SK-N-SH treated with all-trans-retinoic acid at 6 μM for 48 hours (cell line): ENCODE data around the gene NFIX.

Experiments used
- ATAC-seq: fragments of 200-7000 bp; cut with Tn5 transposase; 3 replicates; pipeline ENCODE4 v1.9.1; 2020; ENCODE audit warnings: mild to moderate bottlenecking, moderate library complexity
- ARNTL ChIP-seq: fragments of 450-650 bp; formaldehyde crosslinking; IDR thresholded peaks from 2 replicates; pipeline ENCODE4 v1.5.0; 2020; ENCODE audit warnings: low read depth, mild to moderate bottlenecking, moderate library complexity, borderline replicate concordance
- BACH2 ChIP-seq: fragments of 250-450 bp; sonication (Bioruptor Pico); IDR thresholded peaks from 2 replicates; pipeline ENCODE4 v1.9.0; 2021; ENCODE audit warnings: mild to moderate bottlenecking, borderline replicate concordance
- CSDC2 ChIP-seq: fragments of 250-450 bp; sonication (Bioruptor Pico); IDR thresholded peaks from 2 replicates; pipeline ENCODE4 v1.5.0; 2020; ENCODE audit warnings: mild to moderate bottlenecking, moderate library complexity
- ESRRG ChIP-seq: fragments of 250-450 bp; sonication (Bioruptor Pico); IDR thresholded peaks from 2 replicates; pipeline ENCODE4 v1.6.1; 2021; ENCODE audit warnings: mild to moderate bottlenecking
- GLIS3 ChIP-seq: fragments of 250-450 bp; sonication (Bioruptor Pico); IDR thresholded peaks from 2 replicates; pipeline ENCODE4 v1.5.0; 2020; ENCODE audit warnings: mild to moderate bottlenecking, moderate library complexity
- ISL1 ChIP-seq: fragments of 250-450 bp; sonication (Bioruptor Pico); IDR thresholded peaks from 2 replicates; pipeline ENCODE4 v2.1.2; 2022; ENCODE audit warnings: mild to moderate bottlenecking, moderate library complexity
- OSR1 ChIP-seq: fragments of 250-450 bp; sonication (Bioruptor Pico); IDR thresholded peaks from 2 replicates; pipeline ENCODE4 v1.8.0; 2022; ENCODE audit warnings: moderate library complexity, mild to moderate bottlenecking, inconsistent platforms
- POU6F1 ChIP-seq: fragments of 250-450 bp; sonication (Bioruptor Pico); IDR thresholded peaks from 2 replicates; pipeline ENCODE4 v1.8.0; 2021; ENCODE audit warnings: low read depth, mild to moderate bottlenecking, moderate library complexity, borderline replicate concordance
- PPARA ChIP-seq: fragments of 250-450 bp; sonication (Bioruptor Pico); IDR thresholded peaks from 2 replicates; pipeline ENCODE4 v1.5.0; 2020; ENCODE audit warnings: mild to moderate bottlenecking, borderline replicate concordance
- RARB ChIP-seq: fragments of 250-450 bp; sonication (Bioruptor Pico); IDR thresholded peaks from 2 replicates; pipeline ENCODE4 v1.8.0; 2021; ENCODE audit warnings: mild to moderate bottlenecking, moderate library complexity
- SNAI2 ChIP-seq: fragments of 250-450 bp; sonication (Bioruptor Pico); IDR thresholded peaks from 2 replicates; pipeline ENCODE4 v1.5.0; 2020; ENCODE audit warnings: mild to moderate bottlenecking, moderate library complexity
- TCF4 ChIP-seq: fragments of 250-450 bp; sonication (Bioruptor Pico); IDR thresholded peaks from 2 replicates; pipeline ENCODE4 v1.8.0; 2021; ENCODE audit warnings: mild to moderate bottlenecking, moderate library complexity, borderline replicate concordance
- TOX ChIP-seq: fragments of 250-450 bp; sonication (Bioruptor Pico); IDR thresholded peaks from 2 replicates; pipeline ENCODE4 v1.8.0; 2021; ENCODE audit warnings: mild to moderate bottlenecking, moderate library complexity, borderline replicate concordance
- TSHZ2 ChIP-seq: fragments of 250-450 bp; sonication (Bioruptor Pico); IDR thresholded peaks from 2 replicates; pipeline ENCODE4 v1.5.0; 2020; ENCODE audit warnings: mild to moderate bottlenecking, moderate library complexity
- ZC3H10 ChIP-seq: fragments of 250-450 bp; sonication (Bioruptor Pico); IDR thresholded peaks from 2 replicates; pipeline ENCODE4 v1.5.1; 2021; ENCODE audit warnings: mild to moderate bottlenecking, moderate library complexity
- ZFP3 ChIP-seq: fragments of 250-450 bp; sonication (Bioruptor Pico); IDR thresholded peaks from 2 replicates; pipeline ENCODE4 v1.5.0; 2020; ENCODE audit warnings: mild to moderate bottlenecking, moderate library complexity
- ZFP30 ChIP-seq: fragments of 450-650 bp; formaldehyde crosslinking; IDR thresholded peaks from 2 replicates; pipeline ENCODE4 v1.5.0; 2022; ENCODE audit warnings: mild to moderate bottlenecking, moderate library complexity
- ZNF565 ChIP-seq: fragments of 450-650 bp; formaldehyde crosslinking; conservative IDR thresholded peaks from 2 replicates; pipeline ENCODE4 v1.5.0; 2020; ENCODE audit warnings: low read depth, mild to moderate bottlenecking, moderate library complexity
- ZNF70 ChIP-seq: fragments of 450-650 bp; formaldehyde crosslinking; IDR thresholded peaks from 2 replicates; pipeline ENCODE4 v1.5.0; 2020; ENCODE audit warnings: mild to moderate bottlenecking, moderate library complexity
- ZNF8 ChIP-seq: fragments of 450-650 bp; formaldehyde crosslinking; IDR thresholded peaks from 2 replicates; pipeline ENCODE4 v1.5.0; 2020; ENCODE audit warnings: mild to moderate bottlenecking, moderate library complexity
- TF ChIP-seq, protein P1 (sequence below): fragments of 250-450 bp; sonication (Bioruptor Pico); IDR thresholded peaks from 2 replicates; pipeline ENCODE4 v1.5.1; 2020; ENCODE audit warnings: low read depth, mild to moderate bottlenecking, moderate library complexity
- TF ChIP-seq, protein P2 (sequence below): fragments of 250-450 bp; sonication (Bioruptor Pico); IDR thresholded peaks from 2 replicates; pipeline ENCODE4 v1.5.1; 2021; ENCODE audit warnings: mild to moderate bottlenecking, moderate library complexity
- TF ChIP-seq, protein P3 (sequence below): fragments of 250-450 bp; sonication (Bioruptor Pico); IDR thresholded peaks from 2 replicates; pipeline ENCODE4 v1.8.0; 2020; ENCODE audit warnings: mild to moderate bottlenecking, moderate library complexity, borderline replicate concordance

NFIX gene

GRCh38 chr19:13057147-13057572, 61.9 kb downstream of the NFIX start:
- ATAC-seq: no peak
- TF ChIP-seq PPARA (CRISPR knock-in tag) (no peak), BACH2 (CRISPR knock-in tag) (no peak), ZFP30 (no peak), TCF4 (no peak), GLIS3 (CRISPR knock-in tag) (no peak), TSHZ2 (CRISPR knock-in tag) (no peak), OSR1 (no peak), SNAI2 (CRISPR knock-in tag) (no peak), ZNF8 (CRISPR knock-in tag) (no peak), ZFP3 (CRISPR knock-in tag) (no peak), ARNTL (CRISPR knock-in tag) (no peak), ZNF565 (CRISPR knock-in tag) (no peak), ESRRG (CRISPR knock-in tag) (no peak), ZNF70 (CRISPR knock-in tag) (no peak), POU6F1 (CRISPR knock-in tag) (no peak), TOX (CRISPR knock-in tag) (no peak), ISL1 (CRISPR knock-in tag) (no peak), CSDC2 (CRISPR knock-in tag) (no peak)
- TF ChIP-seq, protein P1, sequence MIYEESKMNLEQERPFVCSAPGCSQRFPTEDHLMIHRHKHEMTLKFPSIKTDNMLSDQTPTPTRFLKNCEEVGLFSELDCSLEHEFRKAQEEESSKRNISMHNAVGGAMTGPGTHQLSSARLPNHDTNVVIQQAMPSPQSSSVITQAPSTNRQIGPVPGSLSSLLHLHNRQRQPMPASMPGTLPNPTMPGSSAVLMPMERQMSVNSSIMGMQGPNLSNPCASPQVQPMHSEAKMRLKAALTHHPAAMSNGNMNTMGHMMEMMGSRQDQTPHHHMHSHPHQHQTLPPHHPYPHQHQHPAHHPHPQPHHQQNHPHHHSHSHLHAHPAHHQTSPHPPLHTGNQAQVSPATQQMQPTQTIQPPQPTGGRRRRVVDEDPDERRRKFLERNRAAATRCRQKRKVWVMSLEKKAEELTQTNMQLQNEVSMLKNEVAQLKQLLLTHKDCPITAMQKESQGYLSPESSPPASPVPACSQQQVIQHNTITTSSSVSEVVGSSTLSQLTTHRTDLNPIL (CRISPR knock-in tag): no peak
- TF ChIP-seq, protein P2, sequence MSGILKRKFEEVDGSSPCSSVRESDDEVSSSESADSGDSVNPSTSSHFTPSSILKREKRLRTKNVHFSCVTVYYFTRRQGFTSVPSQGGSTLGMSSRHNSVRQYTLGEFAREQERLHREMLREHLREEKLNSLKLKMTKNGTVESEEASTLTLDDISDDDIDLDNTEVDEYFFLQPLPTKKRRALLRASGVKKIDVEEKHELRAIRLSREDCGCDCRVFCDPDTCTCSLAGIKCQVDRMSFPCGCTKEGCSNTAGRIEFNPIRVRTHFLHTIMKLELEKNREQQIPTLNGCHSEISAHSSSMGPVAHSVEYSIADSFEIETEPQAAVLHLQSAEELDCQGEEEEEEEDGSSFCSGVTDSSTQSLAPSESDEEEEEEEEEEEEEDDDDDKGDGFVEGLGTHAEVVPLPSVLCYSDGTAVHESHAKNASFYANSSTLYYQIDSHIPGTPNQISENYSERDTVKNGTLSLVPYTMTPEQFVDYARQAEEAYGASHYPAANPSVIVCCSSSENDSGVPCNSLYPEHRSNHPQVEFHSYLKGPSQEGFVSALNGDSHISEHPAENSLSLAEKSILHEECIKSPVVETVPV: no peak

- TF ChIP-seq ZC3H10 (CRISPR knock-in tag) (no peak), ZNF565 (CRISPR knock-in tag) (no peak), GLIS3 (CRISPR knock-in tag) (no peak), ZFP30 (no peak), ISL1 (CRISPR knock-in tag) (no peak), ZNF8 (CRISPR knock-in tag) (no peak), ZFP3 (CRISPR knock-in tag) (no peak), SNAI2 (CRISPR knock-in tag) (no peak), ZNF70 (CRISPR knock-in tag) (no peak), ESRRG (CRISPR knock-in tag) (no peak), BACH2 (CRISPR knock-in tag) (no peak), POU6F1 (CRISPR knock-in tag) (no peak), PPARA (CRISPR knock-in tag) (no peak), OSR1 (no peak), ARNTL (CRISPR knock-in tag) (no peak), RARB (no peak), TCF4 (no peak), TSHZ2 (CRISPR knock-in tag) (no peak)
- TF ChIP-seq, protein P3, sequence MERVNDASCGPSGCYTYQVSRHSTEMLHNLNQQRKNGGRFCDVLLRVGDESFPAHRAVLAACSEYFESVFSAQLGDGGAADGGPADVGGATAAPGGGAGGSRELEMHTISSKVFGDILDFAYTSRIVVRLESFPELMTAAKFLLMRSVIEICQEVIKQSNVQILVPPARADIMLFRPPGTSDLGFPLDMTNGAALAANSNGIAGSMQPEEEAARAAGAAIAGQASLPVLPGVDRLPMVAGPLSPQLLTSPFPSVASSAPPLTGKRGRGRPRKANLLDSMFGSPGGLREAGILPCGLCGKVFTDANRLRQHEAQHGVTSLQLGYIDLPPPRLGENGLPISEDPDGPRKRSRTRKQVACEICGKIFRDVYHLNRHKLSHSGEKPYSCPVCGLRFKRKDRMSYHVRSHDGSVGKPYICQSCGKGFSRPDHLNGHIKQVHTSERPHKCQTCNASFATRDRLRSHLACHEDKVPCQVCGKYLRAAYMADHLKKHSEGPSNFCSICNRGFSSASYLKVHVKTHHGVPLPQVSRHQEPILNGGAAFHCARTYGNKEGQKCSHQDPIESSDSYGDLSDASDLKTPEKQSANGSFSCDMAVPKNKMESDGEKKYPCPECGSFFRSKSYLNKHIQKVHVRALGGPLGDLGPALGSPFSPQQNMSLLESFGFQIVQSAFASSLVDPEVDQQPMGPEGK (CRISPR knock-in tag): no peak
- TF ChIP-seq, protein P1 (CRISPR knock-in tag): no peak
- ATAC-seq: no peak
Observed at GRCh38 chr19:13057744-13058143, 62.5 kb downstream of the NFIX start.
